ENCODE measurements around the gene ADIRF.
A peak's percentile ranks its signal among the peaks of the same experiment; 100 is the strongest.
"Not testable (repeated sequence)": the region's sequence is repeated elsewhere in the genome, so short reads cannot be mapped to it uniquely, and the experiment has no call there.

Gene ADIRF

DNA sequence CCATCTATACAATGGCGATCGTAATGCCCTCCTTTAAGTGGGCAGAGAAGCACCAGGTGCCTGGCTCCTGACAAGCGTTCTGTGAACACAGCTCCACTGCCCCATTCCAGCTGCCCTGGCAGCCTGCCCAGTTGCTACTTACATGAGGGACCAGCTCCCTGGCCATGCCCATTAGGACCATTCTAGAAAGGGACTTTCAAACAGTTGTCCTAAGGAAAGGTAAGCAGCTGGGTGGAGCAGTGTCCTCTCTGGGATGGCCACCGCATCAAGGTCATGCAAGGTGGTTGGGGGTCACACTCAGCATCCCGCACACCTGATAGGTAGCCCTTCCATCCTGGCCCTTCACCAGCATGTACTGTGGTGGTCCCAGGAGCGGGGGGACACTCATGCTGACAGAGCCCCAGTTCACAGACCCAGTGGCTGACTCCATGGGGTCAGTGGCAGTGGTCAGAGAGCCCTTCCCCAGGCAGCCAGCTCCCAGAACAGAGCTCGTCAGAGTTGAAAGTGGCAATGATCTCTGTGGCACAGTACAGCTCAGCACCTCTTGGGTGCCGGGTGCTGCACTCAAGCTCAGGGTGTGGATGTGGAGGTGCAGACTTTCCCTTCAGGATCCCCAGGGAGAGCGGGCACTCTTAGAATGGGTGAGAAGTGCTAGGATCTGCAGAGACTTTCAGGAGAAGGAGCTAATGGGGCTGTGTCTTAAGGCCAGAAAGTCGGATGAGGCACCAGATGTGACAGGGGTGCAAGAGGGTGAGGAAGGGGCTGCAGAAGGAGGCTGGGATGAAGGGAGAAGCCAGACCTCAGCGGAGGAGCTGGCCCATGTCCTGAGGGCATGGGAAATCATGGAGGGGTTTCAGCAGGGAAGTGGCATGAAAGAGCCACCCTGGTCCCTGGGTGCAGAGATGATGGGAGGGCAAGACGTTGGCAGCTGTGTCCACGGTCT lies 21.8 kb upstream of the ADIRF start:
- no peak for ATAC-seq

DNA sequence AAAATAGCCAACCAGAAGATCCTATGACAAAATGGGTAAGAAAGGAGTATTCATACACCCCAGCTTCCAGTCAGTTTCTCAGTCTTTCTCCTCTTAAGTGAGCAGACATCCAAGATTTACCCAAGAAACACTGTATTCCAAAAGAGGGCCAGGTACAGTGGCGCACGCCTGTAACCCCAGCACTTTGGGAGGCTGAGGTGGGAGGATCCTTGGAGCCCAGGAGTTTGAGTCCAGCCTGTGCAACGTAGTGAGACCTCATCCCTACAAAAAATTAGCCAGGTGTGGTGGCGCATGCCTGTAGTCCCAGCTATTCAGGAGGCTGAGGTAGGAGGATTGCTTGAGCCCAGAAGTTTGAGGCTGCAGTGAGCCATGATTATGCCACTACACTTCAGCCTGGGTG lies 20.5 kb upstream of the ADIRF start:
- not testable (repeated sequence) for ATAC-seq

DNA sequence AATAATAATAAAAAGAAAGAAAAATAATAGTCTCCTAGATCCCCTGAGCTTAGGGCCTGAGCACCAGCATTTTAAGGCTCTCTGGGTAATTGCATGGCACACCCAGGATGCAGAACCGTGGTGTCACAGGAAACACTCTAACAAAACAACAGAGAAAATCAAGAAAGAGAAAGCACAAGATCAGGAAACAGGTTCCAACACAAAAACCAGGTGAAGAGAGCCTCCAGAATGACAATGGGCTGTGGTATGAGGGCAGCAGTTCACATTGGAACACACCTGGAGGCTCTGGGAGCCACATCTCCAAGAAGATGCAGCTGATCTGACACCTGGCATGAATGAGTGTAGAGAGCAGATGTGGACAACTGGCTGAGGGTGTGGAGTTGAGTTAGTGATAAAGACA lies 17.9 kb upstream of the ADIRF start:
- ATAC-seq = no peak

DNA sequence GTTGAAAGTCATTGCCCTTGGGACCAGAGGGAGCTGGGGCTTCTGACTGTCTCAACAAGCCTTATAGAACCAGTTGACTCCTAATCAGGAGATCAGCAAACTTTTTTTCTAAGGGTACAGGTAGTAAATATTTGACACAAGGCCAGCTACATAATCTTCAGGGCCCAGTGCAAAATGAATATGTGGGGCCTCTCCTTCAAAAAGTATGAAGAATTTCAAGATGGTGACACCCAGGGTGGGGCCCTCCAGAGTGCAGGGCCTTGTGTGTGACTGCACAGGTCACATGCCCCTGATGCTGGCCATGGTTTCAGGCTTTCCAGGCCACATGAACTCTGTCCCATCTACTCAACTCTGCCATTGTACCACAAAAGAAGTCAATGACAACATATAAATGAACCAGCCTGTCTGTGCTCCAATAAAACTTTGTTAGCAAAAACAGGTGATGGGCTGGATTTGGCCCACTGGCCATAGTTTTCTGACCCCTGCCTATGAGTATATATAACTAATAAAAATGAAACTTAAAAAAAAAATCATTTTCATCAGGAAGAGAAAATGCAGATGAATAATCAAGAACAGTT lies 17.0 kb upstream of the ADIRF start:
- no peak for ATAC-seq

DNA sequence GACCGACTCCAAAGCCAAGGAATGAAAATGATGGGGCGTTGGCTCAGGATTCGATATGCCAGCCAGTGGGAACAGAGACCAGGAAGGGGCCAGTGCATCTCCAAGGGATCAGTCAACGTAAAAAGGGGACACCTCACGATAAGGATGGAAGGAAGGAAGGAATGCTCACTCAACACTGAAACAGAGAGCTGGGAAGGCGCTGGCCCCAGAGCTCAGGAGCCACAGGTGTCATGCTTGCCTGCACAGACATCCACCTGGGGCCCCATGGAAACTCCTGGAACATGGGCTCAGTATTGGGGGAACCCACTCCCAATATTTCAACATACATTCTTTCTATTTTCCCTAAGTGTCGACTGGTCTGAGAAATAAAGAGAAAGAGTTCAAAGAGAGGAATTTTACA lies 16.2 kb upstream of the ADIRF start:
- no peak for ATAC-seq

DNA sequence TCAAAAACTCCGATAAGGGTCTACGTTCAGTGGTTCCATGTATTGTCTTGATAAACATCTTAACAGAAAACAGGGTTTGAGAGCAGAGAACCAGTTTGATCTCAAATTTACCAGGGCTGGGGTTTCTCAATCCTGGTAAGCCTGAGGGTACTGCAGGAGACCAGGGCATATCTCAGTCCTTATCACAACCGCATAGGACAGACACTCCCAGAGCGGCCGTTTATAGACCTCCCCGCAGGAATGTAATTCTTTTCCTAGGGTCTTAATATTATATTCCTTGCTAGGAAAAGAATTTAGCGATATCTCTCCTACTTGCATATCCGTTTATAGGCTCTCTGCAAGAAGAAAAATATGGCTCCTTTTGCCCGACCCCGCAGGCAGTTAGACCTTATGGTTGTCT lies 15.6 kb upstream of the ADIRF start:
- ATAC-seq = not testable (repeated sequence)

DNA sequence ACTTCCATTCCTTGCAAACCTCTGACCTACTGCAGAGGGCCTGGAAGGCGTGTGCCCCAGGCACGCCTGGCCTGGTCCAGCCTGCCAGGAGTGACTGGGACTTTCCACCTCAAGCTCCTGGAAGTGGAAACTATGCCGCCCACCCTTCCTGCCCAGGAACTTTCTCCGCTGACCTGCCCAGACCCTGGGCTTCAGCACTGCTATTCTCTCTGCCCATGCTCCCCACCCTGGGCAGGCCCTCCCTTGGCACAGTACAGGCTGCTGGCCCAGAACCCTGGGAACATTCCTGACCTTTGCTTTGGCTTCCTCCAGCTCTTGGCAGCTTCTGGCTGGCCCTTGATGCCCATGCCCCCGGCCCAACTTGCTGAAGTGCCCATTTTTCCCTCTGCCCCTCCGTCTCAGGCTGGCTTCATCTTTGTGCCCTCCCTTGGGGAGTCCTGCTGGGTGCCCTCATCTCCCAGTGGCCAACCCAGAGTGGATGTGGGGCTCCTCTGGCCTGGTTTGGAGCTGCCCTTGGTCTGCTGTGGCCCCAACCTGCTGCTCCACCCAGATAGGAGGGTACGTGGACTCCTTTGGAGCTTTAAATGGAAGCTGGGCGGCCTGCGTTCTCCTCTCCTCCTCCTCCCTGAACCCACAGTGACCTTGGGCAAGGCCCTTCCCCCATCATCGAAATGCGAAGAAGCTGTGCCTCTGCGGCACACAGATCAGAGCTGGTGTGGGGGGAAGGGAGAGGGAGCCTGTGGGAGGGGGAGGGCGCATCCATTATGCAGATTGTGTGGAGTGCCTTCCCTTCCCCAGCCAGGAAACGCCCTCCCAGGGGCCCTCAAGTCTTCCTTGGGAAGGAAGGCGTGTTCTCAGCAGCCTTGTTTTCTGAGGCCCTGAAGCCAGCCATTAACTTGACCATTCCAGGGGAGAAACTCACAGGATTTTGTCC lies 14.3 kb upstream of the ADIRF start:
- no peak for ATAC-seq

DNA sequence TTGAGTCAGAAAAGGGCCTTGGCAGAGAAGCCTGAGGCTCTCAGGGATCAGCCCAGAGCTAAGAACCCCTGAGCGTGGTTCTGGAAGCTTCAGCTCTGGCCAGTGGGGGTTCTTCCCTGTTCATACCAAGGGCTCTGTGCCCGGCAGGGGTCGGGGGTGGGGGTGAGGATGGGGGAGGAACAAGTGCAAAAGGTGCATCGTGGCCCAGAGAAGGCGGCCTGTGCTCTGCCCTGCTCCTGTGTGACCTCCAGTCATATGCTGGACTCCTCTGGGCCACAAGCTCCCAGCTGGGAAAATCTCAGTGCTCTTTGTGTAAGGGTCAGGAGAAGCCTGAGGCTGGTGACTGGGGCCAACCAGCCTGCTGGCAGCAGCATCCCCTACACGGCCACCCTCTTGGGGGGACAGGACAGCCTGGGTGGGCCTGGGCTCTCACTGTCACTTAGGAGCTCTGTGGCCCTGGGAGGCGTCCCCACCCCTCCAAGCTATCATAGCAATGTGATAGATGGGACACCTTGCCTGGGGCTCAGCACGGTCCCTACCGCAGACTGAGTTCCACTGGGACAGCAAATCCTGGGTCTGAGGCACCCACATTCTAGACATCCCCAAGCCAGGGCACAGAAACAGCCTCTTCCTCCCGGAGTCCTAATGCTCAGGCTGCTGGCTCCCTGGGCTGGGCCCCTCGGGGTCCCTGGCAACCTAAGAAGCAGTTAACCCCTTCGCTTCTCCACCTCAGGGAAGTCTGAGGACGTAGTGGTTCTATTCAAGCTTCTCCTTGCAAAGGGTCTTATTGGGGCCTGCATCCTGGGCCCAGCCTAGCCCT lies 13.4 kb upstream of the ADIRF start:
- ATAC-seq = no peak

DNA sequence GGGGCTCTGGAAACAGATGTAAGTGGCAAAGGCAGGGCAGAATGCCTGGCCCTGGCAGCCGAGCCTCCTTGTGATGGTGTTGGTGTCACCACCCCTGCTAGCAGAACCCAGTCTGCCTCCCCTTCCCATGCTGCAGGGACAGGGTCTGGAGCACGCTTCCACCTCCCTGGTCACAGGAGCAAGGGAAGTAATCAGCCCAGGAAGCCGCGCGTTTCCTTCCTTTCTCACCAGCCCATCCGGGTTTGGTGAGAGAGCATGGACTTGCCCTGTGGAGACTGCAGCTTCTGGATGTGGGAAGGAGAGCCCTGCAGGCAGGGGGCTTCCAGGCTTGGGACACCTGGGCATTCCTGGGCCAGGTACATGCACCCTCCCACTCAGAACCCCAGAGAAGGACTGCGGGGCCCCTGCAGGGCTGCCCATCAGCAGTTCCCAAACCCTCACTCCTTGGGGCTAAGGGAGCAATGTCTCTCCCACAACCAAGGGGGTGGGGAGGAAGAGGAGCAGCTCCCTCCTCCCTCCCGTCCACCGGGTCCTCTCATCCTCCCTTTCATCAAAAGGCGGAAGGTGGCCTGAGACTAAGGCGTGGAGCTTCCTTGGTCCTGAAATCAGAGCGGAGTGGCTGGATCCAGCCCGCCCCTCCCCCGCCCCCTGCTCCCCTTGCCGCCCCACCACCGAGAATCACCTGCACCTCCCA lies 12.6 kb upstream of the ADIRF start:
- ATAC-seq = no peak

DNA sequence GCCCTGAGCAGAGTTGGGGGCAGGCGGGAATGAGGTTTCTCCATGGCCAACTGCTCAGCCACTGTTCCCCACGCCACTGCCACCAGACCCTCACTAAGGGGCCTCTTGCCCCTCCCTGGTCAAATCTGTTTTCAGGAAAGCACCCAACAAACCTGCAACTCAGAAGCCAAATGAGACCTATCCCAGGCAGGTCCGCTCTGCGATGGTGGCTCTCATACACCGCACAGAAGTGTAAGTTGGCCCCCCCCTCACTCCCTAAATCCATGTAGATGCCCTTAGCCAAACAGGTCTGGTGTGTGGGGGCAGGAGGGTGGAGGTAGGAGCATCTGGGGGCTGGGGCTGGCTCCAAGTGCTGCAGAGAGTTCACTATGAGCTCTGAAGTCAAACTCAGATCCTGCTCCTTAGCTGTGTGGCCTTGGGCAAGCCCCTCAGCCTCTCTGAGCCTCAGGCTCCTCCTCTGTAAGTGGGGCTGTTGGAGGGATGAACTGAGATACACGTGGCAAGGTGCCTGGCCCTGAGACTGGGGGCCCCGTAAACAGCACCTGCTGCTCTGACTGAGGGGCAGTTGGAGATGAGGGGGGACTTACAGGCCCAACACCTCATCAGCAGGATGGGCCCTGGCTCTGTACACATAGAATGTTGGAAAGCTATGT lies 12.0 kb upstream of the ADIRF start:
- no peak for ATAC-seq

DNA sequence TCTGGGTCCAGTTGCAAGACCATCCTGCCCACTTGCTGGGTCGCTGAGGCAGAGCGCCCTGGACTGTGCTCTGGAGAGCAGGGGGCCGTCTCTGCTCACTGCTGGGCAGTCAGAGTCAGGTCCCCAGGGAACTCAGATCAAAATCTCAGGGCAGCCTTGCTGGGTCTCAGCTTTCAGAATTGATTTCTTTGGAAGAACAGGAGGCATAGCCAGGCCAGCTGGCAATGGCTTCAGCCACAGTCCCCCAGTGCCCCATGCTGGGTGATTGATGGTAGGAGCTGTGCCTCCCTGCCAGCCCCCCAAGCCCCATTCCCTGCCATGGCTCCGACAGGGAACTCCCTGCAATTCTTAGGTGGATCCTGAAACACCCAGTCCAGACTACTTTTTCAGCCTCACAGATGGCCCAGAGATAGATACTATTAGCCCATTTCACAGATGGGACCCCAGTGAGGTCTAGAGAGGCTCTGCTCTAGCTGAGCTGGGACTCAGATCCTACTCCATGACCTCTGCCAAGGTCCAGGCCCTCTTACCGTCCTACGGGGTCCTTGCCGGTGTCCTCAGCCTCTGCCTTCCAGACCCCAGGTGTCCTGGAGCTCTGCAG lies 11.3 kb upstream of the ADIRF start:
- ATAC-seq = no peak

DNA sequence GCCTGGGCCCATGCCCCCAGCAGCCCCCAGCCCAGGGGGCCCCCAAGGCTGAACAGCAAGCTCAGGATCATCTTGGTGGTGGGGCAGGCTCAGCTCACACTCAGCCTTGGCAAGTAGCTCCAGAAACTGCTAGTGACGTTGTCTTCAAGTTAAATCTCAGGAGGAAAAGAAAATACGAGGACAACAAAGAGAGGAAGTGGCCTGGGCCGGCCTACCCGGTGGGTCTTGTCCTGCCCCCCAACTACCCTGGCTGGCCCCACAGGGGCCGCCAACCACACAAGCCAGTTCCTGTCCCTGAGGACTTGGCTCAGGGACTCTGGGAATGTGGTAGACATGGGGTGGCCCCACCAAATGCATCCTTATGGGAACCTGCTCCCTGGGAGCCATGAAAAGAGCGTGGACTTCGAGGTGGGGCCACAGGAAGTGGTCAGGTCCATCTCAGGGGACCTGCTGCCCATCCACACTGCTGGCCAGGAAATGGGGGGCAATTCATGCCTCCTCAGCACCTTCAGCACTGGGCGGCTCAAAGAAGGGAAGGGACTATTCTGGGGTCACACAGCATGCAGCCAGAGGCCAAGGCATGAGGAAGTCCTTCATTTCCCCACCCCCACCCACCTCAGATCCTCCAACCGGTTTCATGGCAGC lies 10.7 kb upstream of the ADIRF start, which contains the start of gene MMRN2:
Gene MMRN2 (minus strand): TSS at position 145 of the 645 bp plus-strand sequence. CDS start 74 bp downstream, at position 71.
- no peak for ATAC-seq

DNA sequence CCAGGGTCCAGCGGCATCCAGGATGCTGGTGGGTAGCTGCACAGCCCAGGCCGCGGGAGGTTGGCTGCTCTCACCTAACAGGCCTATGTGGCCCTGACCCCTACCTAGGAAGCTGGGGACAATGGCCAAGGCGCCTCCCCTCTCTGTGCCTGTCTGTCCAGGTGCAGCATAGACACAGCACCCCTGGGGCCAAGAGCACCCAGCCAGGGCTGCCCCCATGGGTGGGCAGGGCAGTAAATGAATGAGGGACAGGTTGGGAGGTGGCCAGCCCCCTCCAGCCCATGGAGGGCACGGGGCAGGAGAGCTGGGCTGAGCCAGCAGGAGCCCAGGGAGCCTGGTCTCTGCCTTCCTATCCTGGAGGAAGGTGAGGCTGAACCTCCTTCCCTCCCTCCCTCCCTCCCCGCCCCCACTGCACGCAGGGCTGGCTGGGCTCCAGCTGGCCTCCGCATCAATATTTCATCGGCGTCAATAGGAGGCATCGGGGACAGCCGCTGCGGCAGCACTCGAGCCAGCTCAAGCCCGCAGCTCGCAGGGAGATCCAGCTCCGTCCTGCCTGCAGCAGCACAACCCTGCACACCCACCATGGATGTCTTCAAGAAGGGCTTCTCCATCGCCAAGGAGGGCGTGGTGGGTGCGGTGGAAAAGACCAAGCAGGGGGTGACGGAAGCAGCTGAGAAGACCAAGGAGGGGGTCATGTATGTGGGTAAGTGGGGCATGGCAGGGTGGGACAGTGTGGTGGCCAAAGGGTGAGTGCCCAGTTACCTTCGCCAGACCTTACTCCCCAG lies 10.0 kb upstream of the ADIRF start, which contains the start of gene SNCG:
Gene SNCG (plus strand): TSS at position 484 of the 785 bp plus-strand sequence. CDS start 99 bp downstream, at position 583.
- no peak for ATAC-seq

DNA sequence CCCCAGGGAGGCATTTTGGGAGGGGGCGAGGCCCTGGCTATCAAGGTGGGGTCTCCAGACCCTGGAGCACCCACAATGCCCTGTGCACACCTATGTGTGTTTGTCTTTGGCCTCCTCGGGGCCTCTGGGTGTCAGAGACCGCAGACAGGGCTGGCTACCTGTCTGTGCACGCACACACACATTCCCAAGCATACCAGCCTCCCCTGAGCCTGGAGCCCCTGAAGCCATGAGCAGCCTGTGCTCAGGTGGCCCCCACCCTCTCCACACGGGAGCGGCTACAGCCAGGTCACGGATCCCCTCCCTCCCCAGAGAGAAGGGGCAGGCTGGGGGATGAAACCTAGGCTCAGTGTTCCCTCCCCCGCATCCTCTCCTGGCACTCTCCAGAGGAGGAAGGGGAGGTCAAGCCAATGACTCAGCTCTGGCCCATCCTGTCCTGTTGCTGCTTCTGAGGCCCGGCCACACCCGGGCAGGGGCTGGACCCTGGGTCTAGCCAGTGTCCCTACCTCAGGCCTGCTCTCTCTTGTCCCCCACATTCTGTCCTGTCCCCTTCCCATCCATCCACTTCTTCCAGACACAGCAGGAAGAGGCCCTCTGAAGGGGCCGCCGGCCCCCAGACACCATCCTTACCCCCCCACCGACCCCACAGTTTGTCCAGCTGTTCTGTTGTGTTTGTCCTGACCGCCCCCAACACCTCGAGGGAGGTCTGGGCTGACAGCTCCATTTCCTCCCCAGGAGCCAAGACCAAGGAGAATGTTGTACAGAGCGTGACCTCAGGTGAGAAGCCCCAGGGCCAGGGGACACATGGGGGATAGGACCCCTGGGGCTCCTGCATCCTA lies 9.2 kb upstream of the ADIRF start:
- no peak for ATAC-seq

DNA sequence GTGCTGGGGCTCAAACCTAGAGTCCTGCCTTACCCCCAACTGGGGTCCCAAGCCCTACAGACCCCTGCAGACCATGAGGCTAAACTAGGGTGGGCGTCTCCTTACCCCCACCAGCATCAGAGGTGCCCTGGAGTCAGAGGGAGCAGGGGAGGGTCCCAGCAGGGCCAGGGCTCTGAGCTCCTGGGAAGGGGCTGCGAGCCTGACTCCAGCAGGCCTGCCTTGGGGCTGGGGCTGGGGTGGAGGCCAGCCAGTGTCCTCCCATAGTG lies 8.6 kb upstream of the ADIRF start:
- no peak for ATAC-seq

DNA sequence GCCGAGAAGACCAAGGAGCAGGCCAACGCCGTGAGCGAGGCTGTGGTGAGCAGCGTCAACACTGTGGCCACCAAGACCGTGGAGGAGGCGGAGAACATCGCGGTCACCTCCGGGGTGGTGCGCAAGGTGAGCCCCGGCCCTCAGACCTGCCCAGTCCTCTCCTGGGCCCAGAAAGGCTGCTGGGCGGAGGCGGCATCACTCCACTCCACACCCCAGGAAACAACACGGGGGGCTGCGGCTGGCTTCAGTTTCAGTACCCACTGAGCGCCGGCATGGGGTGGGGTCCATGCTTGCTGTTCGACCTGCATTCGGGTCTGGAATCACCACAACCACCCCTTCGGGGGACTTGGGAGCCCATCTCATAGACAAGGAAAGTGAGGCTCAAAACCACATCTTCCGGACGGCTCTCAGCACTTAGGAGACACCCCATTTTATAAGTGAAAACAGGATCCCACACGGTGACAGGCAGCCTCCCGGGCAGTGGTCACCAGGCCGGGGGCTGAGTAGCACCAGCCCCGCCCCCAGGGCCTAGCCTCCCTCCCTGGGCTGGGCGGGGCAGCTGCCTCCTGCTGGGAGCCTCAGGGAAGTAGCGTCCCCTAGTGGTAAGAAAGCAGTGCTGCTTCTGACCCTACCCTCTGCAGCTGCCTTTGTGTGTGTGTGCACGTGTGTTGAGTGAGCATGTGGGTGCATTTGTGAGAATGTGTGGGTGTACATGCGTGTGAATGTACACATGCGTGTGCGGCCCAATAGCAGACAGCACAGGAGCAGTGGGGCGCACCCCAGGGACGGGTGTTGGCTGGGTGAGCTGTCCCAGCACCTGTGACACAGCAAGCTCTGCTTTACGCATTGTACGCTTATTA lies 8.0 kb upstream of the ADIRF start:
- ATAC-seq = peak; percentile 57 to 61

DNA sequence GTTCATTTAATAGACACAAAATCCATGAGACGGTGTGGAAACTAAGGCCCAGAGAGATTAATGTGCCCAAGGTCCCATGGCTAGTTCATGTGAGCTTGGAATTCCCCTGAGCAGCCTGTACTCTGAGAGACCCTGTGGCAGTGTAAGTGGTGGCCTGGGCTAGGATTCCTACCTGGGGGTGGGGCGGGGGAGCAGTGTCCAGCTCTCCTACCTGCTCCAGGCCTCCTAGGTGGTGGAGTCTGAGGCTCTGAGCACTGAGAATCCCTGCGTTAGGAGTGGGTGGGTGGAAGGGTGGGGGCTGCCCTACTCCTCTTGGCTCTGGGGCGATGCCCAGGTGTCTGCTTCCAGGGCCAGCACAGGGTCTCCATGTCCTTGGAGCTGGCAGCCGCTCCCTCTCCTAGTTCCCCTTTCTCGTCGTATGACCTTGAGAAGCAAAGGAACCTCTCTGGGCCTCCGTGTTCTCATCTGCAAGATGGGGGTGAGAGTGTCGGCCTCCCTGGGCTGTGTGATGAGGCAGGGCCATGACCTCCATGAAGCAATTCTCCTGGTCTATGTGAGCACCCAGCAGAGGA lies 7.3 kb upstream of the ADIRF start:
- no peak for ATAC-seq

Measured in activated CD4-positive, CD25-positive, alpha-beta regulatory T cell treated with anti-CD3 and anti-CD28 coated beads, Interleukin-2, amount 50 U/mL, for 24 hours (primary cell).